Fibroblast of the aortic adventitia (primary cell): Measurements from ENCODE around the gene SLCO4A1. TPM values are rescaled to one million over a fixed set of nuclear protein-coding genes. Genes with fewer than 3 reads are reported as not detected.

Source experiments
- DNase-seq: peaks from one replicate; pipeline ENCODE4 v3.0.0-alpha.2; 2010; ENCODE audit warnings: low read depth
- H3K4me3 ChIP-seq: 2 replicates; pipeline ENCODE4 v1.5.1; 2011; ENCODE audit warnings: low read depth, mild to moderate bottlenecking, control low read depth, low read length, moderate library complexity
- CTCF ChIP-seq: IDR thresholded peaks from 2 replicates; pipeline ENCODE4 v1.5.1; 2011; ENCODE audit warnings: mild to moderate bottlenecking, low read length, control low read depth, inconsistent platforms; ENCODE audit not compliant: insufficient read depth
- total RNA-seq: library from RNA; depleted of rRNA; stranded (reverse); fragments of >200 nt; gene quantifications from 2 replicates; pipeline ENCODE4 v1.2.3, GENCODE V29; 2012; ENCODE audit warnings: low replicate concordance

The SLCO4A1 gene
- total RNA-seq, 1 donor, result 0.72 TPM

GRCh38 chr20:62667530-62668440 is 25.5 kb downstream of the SLCO4A1 start:
- DNase-seq, result no peak
- TF ChIP-seq CTCF, result no peak
- H3K4me3 ChIP-seq, result no peak overlapping the region

- peak; percentile 81 for DNase-seq
- H3K4me3 ChIP-seq, result no peak overlapping the region
- TF ChIP-seq CTCF, result peak; percentile 93
Measured at GRCh38 chr20:62668441-62669027, 26.2 kb downstream of the SLCO4A1 start.

GRCh38 chr20:62669249-62669648 is 26.9 kb downstream of the SLCO4A1 start:
- no peak for TF ChIP-seq CTCF
- H3K4me3 ChIP-seq, result no peak overlapping the region
- no peak for DNase-seq

- no peak for DNase-seq
- no peak for TF ChIP-seq CTCF
- no peak overlapping the region for H3K4me3 ChIP-seq
Measured at GRCh38 chr20:62670156-62670555, 27.9 kb downstream of the SLCO4A1 start.

GRCh38 chr20:62670998-62671397 is 28.7 kb downstream of the SLCO4A1 start:
- no peak overlapping the region for H3K4me3 ChIP-seq
- no peak for DNase-seq
- no peak for TF ChIP-seq CTCF

GRCh38 chr20:62671765-62672164 is 29.5 kb downstream of the SLCO4A1 start:
- no peak overlapping the region for H3K4me3 ChIP-seq
- no peak for DNase-seq
- TF ChIP-seq CTCF, result no peak
